WTC11 (cell line): ENCODE data around the gene ASF1A. TPM values are rescaled to one million over a fixed set of nuclear protein-coding genes. Genes with fewer than 3 reads are reported as not detected.

Experiments used
- ATAC-seq: fragments of 200-7000 bp; cut with Tn5 transposase; 2 replicates; pipeline ENCODE4 v1.10.0; 2021; ENCODE audit warnings: mild to moderate bottlenecking, moderate library complexity
- CTCF ChIA-PET: fragments of 300-600 bp; sonication (Branson Sonifier 250); formaldehyde crosslinking; loops from one replicate; lab custom pipeline; 2021; ENCODE audit warnings: antibody characterized with exemption; lab: Charles Lee
- POLR2A ChIA-PET: fragments of 350-600 bp; sonication (Branson Sonifier 250); formaldehyde crosslinking; loops from one replicate; lab custom pipeline; 2021; ENCODE audit warnings: antibody characterized with exemption; lab: Charles Lee
- DNase-seq: peaks from one replicate; pipeline ENCODE4 v3.0.0; 2021; ENCODE audit warnings: low spot score
- H3K27ac Mint-ChIP-seq: 2 replicates; pipeline ENCODE4 v1.8.0; 2021; ENCODE audit warnings: mixed read lengths
- H3K27me3 Mint-ChIP-seq: 2 replicates; pipeline ENCODE4 v1.8.0; 2021; ENCODE audit warnings: low read depth, mild to moderate bottlenecking, moderate library complexity, mixed read lengths
- H3K36me3 Mint-ChIP-seq: 2 replicates; pipeline ENCODE4 v1.8.0; 2021; ENCODE audit warnings: mixed read lengths
- H3K4me1 Mint-ChIP-seq: 2 replicates; pipeline ENCODE4 v1.8.0; 2022; ENCODE audit warnings: mixed read lengths
- H3K4me3 Mint-ChIP-seq: 2 replicates; pipeline ENCODE4 v1.8.0; 2021; ENCODE audit warnings: mild to moderate bottlenecking, moderate library complexity, mixed read lengths
- H3K9me3 Mint-ChIP-seq: 2 replicates; pipeline ENCODE4 v1.8.0; 2021; ENCODE audit warnings: mixed read lengths
- ATF3 ChIP-seq: sonication (generic); formaldehyde crosslinking; conservative IDR thresholded peaks from 2 replicates; pipeline ENCODE4 v1.8.1; 2022; ENCODE audit warnings: mild to moderate bottlenecking, missing genetic modification reagents
- CREM ChIP-seq: sonication (generic); formaldehyde crosslinking; IDR thresholded peaks from 2 replicates; pipeline ENCODE4 v1.8.1; 2022; ENCODE audit warnings: mild to moderate bottlenecking, missing genetic modification reagents, moderate library complexity
- EMX1 ChIP-seq: fragments of 250-450 bp; sonication (Bioruptor Pico); IDR thresholded peaks from 2 replicates; pipeline ENCODE4 v1.8.0; 2021; ENCODE audit warnings: mild to moderate bottlenecking
- FOXP4 ChIP-seq: sonication (generic); formaldehyde crosslinking; IDR thresholded peaks from 2 replicates; pipeline ENCODE4 v1.8.0; 2022; ENCODE audit warnings: mild to moderate bottlenecking, missing genetic modification reagents
- HMGXB4 ChIP-seq: sonication (generic); formaldehyde crosslinking; IDR thresholded peaks from 2 replicates; pipeline ENCODE4 v1.8.1; 2023; ENCODE audit warnings: mild to moderate bottlenecking, moderate library complexity, missing genetic modification reagents
- NFE2L1 ChIP-seq: sonication (generic); formaldehyde crosslinking; IDR thresholded peaks from 2 replicates; pipeline ENCODE4 v1.8.1; 2023; ENCODE audit warnings: missing genetic modification reagents
- NR1H2 ChIP-seq: sonication (generic); formaldehyde crosslinking; IDR thresholded peaks from 2 replicates; pipeline ENCODE4 v1.9.0; 2021; ENCODE audit warnings: mild to moderate bottlenecking, moderate library complexity, missing genetic modification reagents
- SMAD4 ChIP-seq: sonication (generic); formaldehyde crosslinking; IDR thresholded peaks from 2 replicates; pipeline ENCODE4 v1.8.0; 2022; ENCODE audit warnings: mild to moderate bottlenecking, missing genetic modification reagents
- SOX15 ChIP-seq: fragments of 250-450 bp; sonication (Bioruptor Pico); IDR thresholded peaks from 2 replicates; pipeline ENCODE4 v1.9.0; 2021; ENCODE audit warnings: mild to moderate bottlenecking
- ZNF121 ChIP-seq: sonication (generic); formaldehyde crosslinking; IDR thresholded peaks from 2 replicates; pipeline ENCODE4 v1.8.0; 2023; ENCODE audit warnings: missing genetic modification reagents
- ZNF396 ChIP-seq: fragments of 250-450 bp; sonication (Bioruptor Pico); IDR thresholded peaks from 2 replicates; pipeline ENCODE4 v1.8.0; 2021; ENCODE audit warnings: mild to moderate bottlenecking, moderate library complexity, borderline replicate concordance
- ZNF423 ChIP-seq: fragments of 250-450 bp; sonication (Bioruptor Pico); IDR thresholded peaks from 2 replicates; pipeline ENCODE4 v2.1.2; 2022; ENCODE audit warnings: mild to moderate bottlenecking, moderate library complexity
- total RNA-seq: library from RNA; stranded (reverse); gene quantifications from 3 replicates; pipeline ENCODE4 v1.2.3, GENCODE V29; 2021
- TF ChIP-seq, protein P1 (sequence below): sonication (generic); formaldehyde crosslinking; IDR thresholded peaks from 2 replicates; pipeline ENCODE4 v1.8.1; 2023; ENCODE audit warnings: mild to moderate bottlenecking, missing genetic modification reagents, moderate library complexity
- TF ChIP-seq, protein P2 (sequence below): fragments of 250-450 bp; sonication (Bioruptor Pico); IDR thresholded peaks from 2 replicates; pipeline ENCODE4 v1.9.0; 2021; ENCODE audit warnings: mild to moderate bottlenecking, borderline replicate concordance
- TF ChIP-seq, protein P3 (sequence below): sonication (generic); formaldehyde crosslinking; IDR thresholded peaks from 2 replicates; pipeline ENCODE4 v1.8.0; 2023; ENCODE audit warnings: missing genetic modification reagents
- TF ChIP-seq, protein P4 (sequence below): fragments of 250-450 bp; sonication (Bioruptor Pico); IDR thresholded peaks from 2 replicates; pipeline ENCODE4 v1.9.0; 2021; ENCODE audit warnings: mild to moderate bottlenecking
- TF ChIP-seq, protein P5 (sequence below): sonication (generic); formaldehyde crosslinking; IDR thresholded peaks from 2 replicates; pipeline ENCODE4 v1.8.0; 2022; ENCODE audit warnings: missing genetic modification reagents

The ASF1A gene
- total RNA-seq, 1 experiment from 2014 or later: 36.7 TPM

DNA sequence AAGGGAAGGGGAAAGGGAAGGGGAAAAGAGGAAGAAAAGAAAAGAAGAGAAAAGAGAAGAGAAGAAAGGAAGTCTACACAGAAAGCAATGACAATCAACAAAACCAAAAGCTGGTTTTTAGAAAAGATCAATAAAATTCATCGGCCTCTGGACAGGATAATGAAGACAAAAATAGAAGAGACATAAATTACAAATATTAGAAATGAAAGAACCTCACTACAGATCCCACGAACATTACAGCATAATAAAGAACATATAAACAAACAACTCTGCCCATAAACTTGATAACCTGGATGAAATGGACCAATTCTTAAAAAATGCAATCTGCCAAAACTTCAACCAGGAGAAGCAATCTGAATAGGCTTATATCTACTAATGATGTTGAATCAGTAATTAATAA is 20.7 kb upstream of the ASF1A start:
- CTCF ChIA-PET: interaction anchor here (0.8 to 1.3 kb wide), 2 partner anchors 8 to 24 kb away, joined by 3 read pairs; no protein-coding TSS in a partner anchor
- H3K36me3 Mint-ChIP-seq: no peaks in the 10 kb centered on the region
- no peak for DNase-seq
- POLR2A ChIA-PET: no interaction called here
- H3K27me3 Mint-ChIP-seq: no peaks in the 10 kb centered on the region
- no peak overlapping the region for H3K27ac Mint-ChIP-seq
- H3K4me3 Mint-ChIP-seq: no peak overlapping the region
- no peak for ATAC-seq
- H3K4me1 Mint-ChIP-seq: peaks cover 5% of the 10 kb centered on the region; the same call in 1 of the 2 replicates
- peaks cover 13% of the 10 kb centered on the region; the same call in 1 of the 2 replicates for H3K9me3 Mint-ChIP-seq
- TF ChIP-seq SMAD4 (CRISPR knock-in tag): no peak
- TF ChIP-seq EMX1: no peak
- TF ChIP-seq NFE2L1 (CRISPR knock-in tag): no peak
- TF ChIP-seq ZNF396 (CRISPR knock-in tag): no peak
- no peak for TF ChIP-seq SOX15
- TF ChIP-seq ZNF121: no peak
- no peak for TF ChIP-seq NR1H2 (CRISPR knock-in tag)
- no peak for TF ChIP-seq ZNF423 (CRISPR knock-in tag)
- TF ChIP-seq FOXP4 (CRISPR knock-in tag): no peak
- TF ChIP-seq, protein P1, sequence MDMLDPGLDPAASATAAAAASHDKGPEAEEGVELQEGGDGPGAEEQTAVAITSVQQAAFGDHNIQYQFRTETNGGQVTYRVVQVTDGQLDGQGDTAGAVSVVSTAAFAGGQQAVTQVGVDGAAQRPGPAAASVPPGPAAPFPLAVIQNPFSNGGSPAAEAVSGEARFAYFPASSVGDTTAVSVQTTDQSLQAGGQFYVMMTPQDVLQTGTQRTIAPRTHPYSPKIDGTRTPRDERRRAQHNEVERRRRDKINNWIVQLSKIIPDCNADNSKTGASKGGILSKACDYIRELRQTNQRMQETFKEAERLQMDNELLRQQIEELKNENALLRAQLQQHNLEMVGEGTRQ: no peak
- TF ChIP-seq CREM (CRISPR knock-in tag): no peak
- TF ChIP-seq, protein P2, sequence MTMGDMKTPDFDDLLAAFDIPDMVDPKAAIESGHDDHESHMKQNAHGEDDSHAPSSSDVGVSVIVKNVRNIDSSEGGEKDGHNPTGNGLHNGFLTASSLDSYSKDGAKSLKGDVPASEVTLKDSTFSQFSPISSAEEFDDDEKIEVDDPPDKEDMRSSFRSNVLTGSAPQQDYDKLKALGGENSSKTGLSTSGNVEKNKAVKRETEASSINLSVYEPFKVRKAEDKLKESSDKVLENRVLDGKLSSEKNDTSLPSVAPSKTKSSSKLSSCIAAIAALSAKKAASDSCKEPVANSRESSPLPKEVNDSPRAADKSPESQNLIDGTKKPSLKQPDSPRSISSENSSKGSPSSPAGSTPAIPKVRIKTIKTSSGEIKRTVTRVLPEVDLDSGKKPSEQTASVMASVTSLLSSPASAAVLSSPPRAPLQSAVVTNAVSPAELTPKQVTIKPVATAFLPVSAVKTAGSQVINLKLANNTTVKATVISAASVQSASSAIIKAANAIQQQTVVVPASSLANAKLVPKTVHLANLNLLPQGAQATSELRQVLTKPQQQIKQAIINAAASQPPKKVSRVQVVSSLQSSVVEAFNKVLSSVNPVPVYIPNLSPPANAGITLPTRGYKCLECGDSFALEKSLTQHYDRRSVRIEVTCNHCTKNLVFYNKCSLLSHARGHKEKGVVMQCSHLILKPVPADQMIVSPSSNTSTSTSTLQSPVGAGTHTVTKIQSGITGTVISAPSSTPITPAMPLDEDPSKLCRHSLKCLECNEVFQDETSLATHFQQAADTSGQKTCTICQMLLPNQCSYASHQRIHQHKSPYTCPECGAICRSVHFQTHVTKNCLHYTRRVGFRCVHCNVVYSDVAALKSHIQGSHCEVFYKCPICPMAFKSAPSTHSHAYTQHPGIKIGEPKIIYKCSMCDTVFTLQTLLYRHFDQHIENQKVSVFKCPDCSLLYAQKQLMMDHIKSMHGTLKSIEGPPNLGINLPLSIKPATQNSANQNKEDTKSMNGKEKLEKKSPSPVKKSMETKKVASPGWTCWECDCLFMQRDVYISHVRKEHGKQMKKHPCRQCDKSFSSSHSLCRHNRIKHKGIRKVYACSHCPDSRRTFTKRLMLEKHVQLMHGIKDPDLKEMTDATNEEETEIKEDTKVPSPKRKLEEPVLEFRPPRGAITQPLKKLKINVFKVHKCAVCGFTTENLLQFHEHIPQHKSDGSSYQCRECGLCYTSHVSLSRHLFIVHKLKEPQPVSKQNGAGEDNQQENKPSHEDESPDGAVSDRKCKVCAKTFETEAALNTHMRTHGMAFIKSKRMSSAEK (CRISPR knock-in tag): no peak
- TF ChIP-seq ATF3 (CRISPR knock-in tag): no peak
- TF ChIP-seq, protein P3, sequence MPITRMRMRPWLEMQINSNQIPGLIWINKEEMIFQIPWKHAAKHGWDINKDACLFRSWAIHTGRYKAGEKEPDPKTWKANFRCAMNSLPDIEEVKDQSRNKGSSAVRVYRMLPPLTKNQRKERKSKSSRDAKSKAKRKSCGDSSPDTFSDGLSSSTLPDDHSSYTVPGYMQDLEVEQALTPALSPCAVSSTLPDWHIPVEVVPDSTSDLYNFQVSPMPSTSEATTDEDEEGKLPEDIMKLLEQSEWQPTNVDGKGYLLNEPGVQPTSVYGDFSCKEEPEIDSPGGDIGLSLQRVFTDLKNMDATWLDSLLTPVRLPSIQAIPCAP (CRISPR knock-in tag): no peak
- TF ChIP-seq, protein P4, sequence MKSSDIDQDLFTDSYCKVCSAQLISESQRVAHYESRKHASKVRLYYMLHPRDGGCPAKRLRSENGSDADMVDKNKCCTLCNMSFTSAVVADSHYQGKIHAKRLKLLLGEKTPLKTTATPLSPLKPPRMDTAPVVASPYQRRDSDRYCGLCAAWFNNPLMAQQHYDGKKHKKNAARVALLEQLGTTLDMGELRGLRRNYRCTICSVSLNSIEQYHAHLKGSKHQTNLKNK (CRISPR knock-in tag): no peak
- TF ChIP-seq, protein P5, sequence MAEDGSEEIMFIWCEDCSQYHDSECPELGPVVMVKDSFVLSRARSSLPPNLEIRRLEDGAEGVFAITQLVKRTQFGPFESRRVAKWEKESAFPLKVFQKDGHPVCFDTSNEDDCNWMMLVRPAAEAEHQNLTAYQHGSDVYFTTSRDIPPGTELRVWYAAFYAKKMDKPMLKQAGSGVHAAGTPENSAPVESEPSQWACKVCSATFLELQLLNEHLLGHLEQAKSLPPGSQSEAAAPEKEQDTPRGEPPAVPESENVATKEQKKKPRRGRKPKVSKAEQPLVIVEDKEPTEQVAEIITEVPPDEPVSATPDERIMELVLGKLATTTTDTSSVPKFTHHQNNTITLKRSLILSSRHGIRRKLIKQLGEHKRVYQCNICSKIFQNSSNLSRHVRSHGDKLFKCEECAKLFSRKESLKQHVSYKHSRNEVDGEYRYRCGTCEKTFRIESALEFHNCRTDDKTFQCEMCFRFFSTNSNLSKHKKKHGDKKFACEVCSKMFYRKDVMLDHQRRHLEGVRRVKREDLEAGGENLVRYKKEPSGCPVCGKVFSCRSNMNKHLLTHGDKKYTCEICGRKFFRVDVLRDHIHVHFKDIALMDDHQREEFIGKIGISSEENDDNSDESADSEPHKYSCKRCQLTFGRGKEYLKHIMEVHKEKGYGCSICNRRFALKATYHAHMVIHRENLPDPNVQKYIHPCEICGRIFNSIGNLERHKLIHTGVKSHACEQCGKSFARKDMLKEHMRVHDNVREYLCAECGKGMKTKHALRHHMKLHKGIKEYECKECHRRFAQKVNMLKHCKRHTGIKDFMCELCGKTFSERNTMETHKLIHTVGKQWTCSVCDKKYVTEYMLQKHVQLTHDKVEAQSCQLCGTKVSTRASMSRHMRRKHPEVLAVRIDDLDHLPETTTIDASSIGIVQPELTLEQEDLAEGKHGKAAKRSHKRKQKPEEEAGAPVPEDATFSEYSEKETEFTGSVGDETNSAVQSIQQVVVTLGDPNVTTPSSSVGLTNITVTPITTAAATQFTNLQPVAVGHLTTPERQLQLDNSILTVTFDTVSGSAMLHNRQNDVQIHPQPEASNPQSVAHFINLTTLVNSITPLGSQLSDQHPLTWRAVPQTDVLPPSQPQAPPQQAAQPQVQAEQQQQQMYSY (CRISPR knock-in tag): no peak
- TF ChIP-seq HMGXB4 (CRISPR knock-in tag): no peak
